K562 (cell line): ENCODE data around the gene TCP11.

Source experiments
- EHMT2 ChIP-seq: fragments of 450-650 bp; IDR thresholded peaks from 2 replicates; pipeline ENCODE4 v1.6.1; 2018; ENCODE audit warnings: antibody characterized with exemption
- JUND ChIP-seq, 2 experiments: IDR thresholded peaks; 2 replicates in 1 of 2; 3 replicates in 1 of 2; pipeline ENCODE4 v1.6.1; 2011; ENCODE audit warnings: borderline replicate concordance in 2 of 2, low read depth in 2 of 2, low read length in 2 of 2, improper control_type of control experiment in 1 of 2, missing biosample characterization in 1 of 2, missing genetic modification characterization in 1 of 2, missing genetic modification reagents in 1 of 2
- NBN ChIP-seq: fragments of 450-650 bp; IDR thresholded peaks from 2 replicates; pipeline ENCODE4 v1.6.1; 2016; ENCODE audit warnings: low read depth, mild to moderate bottlenecking
- NFE2 ChIP-seq: IDR thresholded peaks from 2 replicates; pipeline ENCODE4 v1.6.1; 2014; ENCODE audit warnings: antibody characterized with exemption, low read depth
- PHF21A ChIP-seq: fragments of 450-650 bp; IDR thresholded peaks from 2 replicates; pipeline ENCODE4 v1.6.1; 2017; ENCODE audit warnings: low read depth, borderline replicate concordance
- POLR2A ChIP-seq: fragments of 450-650 bp; conservative IDR thresholded peaks from 2 replicates; pipeline ENCODE4 v1.6.1; 2016
- SAP30 ChIP-seq: fragments of 200-600 bp; sonication (generic); IDR thresholded peaks from 2 replicates; pipeline ENCODE4 v1.6.1; 2012; ENCODE audit warnings: borderline replicate concordance, low read depth, mild to moderate bottlenecking, moderate library complexity, low read length, control low read depth, inconsistent platforms; ENCODE audit not compliant: insufficient read depth, poor library complexity, severe bottlenecking
- TOE1 ChIP-seq, 2 experiments: fragments of 450-650 bp in 1 of 2; sonication (generic) in 1 of 2; formaldehyde crosslinking in 1 of 2; IDR thresholded peaks; 2 replicates each; pipeline versions ENCODE4 v1.7.1 to v1.8.0; 2016 to 2022; ENCODE audit warnings: borderline replicate concordance in 2 of 2, mild to moderate bottlenecking in 2 of 2, antibody characterized with exemption in 1 of 2, inconsistent platforms in 1 of 2, low read depth in 1 of 2, missing genetic modification reagents in 1 of 2, moderate library complexity in 1 of 2
- ZNF274 ChIP-seq: IDR thresholded peaks from 2 replicates; pipeline ENCODE4 v1.6.1; 2011; ENCODE audit warnings: low read depth, mild to moderate bottlenecking, low read length, moderate library complexity, borderline replicate concordance
- TF ChIP-seq, protein P1 (sequence below), 3 experiments: IDR thresholded peaks in 2 of 3; conservative IDR thresholded peaks in 1 of 3; 2 replicates each; pipeline ENCODE4 v1.5.1; 2011 to 2012; ENCODE audit warnings: low read length in 3 of 3, mild to moderate bottlenecking in 3 of 3, control low read depth in 2 of 3, improper control_type of control experiment in 1 of 3, inconsistent platforms in 1 of 3, low read depth in 1 of 3, mixed read lengths in 1 of 3, moderate library complexity in 1 of 3; ENCODE audit not compliant: insufficient read depth in 2 of 3
- TF ChIP-seq, protein P2 (sequence below): sonication (generic); formaldehyde crosslinking; IDR thresholded peaks from 2 replicates; pipeline ENCODE4 v1.8.1; 2023; ENCODE audit warnings: mild to moderate bottlenecking, missing genetic modification reagents
- TF ChIP-seq, protein P3 (sequence below): sonication (generic); formaldehyde crosslinking; IDR thresholded peaks from 2 replicates; pipeline ENCODE4 v1.8.1; 2023; ENCODE audit warnings: mild to moderate bottlenecking, missing genetic modification reagents
- TF ChIP-seq, protein P4 (sequence below): sonication (generic); formaldehyde crosslinking; IDR thresholded peaks from 2 replicates; pipeline ENCODE4 v1.9.0; 2022; ENCODE audit warnings: mild to moderate bottlenecking, missing genetic modification reagents

DNA sequence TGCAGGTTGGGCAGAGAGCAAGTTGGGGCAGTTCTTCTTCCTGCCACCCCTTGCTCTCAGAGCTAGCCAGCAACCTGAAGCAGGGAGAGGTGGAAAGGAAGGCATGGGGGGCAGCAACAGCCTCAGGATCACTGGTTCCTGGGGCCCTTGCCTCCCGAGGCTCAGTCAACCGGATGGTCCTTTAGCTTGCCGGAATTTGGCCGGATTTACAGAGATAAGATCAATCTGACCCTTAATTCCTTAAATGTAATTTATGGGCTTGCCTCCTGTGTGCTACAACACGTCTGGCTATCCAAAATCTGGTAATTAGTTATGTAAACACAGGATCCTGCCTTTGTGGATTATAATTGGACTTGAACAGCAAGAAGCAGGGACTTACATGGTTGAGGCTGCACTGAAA, 19.5 kb upstream of the TCP11 start:
- TF ChIP-seq SAP30 = no peak
- TF ChIP-seq, protein P1, sequence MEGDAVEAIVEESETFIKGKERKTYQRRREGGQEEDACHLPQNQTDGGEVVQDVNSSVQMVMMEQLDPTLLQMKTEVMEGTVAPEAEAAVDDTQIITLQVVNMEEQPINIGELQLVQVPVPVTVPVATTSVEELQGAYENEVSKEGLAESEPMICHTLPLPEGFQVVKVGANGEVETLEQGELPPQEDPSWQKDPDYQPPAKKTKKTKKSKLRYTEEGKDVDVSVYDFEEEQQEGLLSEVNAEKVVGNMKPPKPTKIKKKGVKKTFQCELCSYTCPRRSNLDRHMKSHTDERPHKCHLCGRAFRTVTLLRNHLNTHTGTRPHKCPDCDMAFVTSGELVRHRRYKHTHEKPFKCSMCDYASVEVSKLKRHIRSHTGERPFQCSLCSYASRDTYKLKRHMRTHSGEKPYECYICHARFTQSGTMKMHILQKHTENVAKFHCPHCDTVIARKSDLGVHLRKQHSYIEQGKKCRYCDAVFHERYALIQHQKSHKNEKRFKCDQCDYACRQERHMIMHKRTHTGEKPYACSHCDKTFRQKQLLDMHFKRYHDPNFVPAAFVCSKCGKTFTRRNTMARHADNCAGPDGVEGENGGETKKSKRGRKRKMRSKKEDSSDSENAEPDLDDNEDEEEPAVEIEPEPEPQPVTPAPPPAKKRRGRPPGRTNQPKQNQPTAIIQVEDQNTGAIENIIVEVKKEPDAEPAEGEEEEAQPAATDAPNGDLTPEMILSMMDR (IDR thresholded peaks at IDR 0.05 in 2 of 3, conservative IDR thresholded peaks at IDR 0.05 in 1 of 3; ENCODE audit: insufficient read depth in 2 of 3, low read depth in 1 of 3, low read length in 3 of 3) = no peak
- TF ChIP-seq POLR2A = no peak
- no peak for TF ChIP-seq PHF21A
- TF ChIP-seq, protein P2, sequence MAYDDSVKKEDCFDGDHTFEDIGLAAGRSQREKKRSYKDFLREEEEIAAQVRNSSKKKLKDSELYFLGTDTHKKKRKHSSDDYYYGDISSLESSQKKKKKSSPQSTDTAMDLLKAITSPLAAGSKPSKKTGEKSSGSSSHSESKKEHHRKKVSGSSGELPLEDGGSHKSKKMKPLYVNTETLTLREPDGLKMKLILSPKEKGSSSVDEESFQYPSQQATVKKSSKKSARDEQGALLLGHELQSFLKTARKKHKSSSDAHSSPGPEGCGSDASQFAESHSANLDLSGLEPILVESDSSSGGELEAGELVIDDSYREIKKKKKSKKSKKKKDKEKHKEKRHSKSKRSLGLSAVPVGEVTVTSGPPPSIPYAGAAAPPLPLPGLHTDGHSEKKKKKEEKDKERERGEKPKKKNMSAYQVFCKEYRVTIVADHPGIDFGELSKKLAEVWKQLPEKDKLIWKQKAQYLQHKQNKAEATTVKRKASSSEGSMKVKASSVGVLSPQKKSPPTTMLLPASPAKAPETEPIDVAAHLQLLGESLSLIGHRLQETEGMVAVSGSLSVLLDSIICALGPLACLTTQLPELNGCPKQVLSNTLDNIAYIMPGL (CRISPR knock-in tag) = no peak
- TF ChIP-seq TOE1 (IDR thresholded peaks at IDR 0.05; ENCODE audit: borderline replicate concordance) = no peak
- no peak for TF ChIP-seq TOE1 (CRISPR knock-in tag; IDR thresholded peaks at IDR 0.05; ENCODE audit: borderline replicate concordance, low read depth)
- TF ChIP-seq ZNF274 = no peak
- no peak for TF ChIP-seq NBN
- no peak for TF ChIP-seq JUND (IDR thresholded peaks at IDR 0.05; ENCODE audit: borderline replicate concordance, low read depth, low read length)
- no peak for TF ChIP-seq JUND (tag; IDR thresholded peaks at IDR 0.05; ENCODE audit: borderline replicate concordance, low read depth, low read length)
- TF ChIP-seq, protein P3, sequence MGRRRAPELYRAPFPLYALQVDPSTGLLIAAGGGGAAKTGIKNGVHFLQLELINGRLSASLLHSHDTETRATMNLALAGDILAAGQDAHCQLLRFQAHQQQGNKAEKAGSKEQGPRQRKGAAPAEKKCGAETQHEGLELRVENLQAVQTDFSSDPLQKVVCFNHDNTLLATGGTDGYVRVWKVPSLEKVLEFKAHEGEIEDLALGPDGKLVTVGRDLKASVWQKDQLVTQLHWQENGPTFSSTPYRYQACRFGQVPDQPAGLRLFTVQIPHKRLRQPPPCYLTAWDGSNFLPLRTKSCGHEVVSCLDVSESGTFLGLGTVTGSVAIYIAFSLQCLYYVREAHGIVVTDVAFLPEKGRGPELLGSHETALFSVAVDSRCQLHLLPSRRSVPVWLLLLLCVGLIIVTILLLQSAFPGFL (CRISPR knock-in tag) = no peak
- TF ChIP-seq NFE2 = no peak
- no peak for TF ChIP-seq EHMT2
- TF ChIP-seq, protein P4, sequence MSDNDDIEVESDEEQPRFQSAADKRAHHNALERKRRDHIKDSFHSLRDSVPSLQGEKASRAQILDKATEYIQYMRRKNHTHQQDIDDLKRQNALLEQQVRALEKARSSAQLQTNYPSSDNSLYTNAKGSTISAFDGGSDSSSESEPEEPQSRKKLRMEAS = no peak
